HEK293 (cell line): ENCODE results near the gene GRIK4.

Experiments used
- SETDB1 ChIP-seq: IDR thresholded peaks from one replicate; pipeline ENCODE4 v1.6.1; 2017; ENCODE audit warnings: mild to moderate bottlenecking, low read length, moderate library complexity, mixed read lengths; ENCODE audit not compliant: insufficient read length
- ZNF266 ChIP-seq: fragments of 450-650 bp; formaldehyde crosslinking; IDR thresholded peaks from 2 replicates; pipeline ENCODE4 v1.5.1; 2016; ENCODE audit warnings: missing biosample characterization, missing genetic modification characterization, low read depth
- ZNF626 ChIP-seq: fragments of 450-650 bp; sonication (Bioruptor Pico); formaldehyde crosslinking; IDR thresholded peaks from 2 replicates; pipeline ENCODE4 v1.5.1; 2018; ENCODE audit warnings: missing biosample characterization, missing genetic modification characterization, inconsistent platforms
- TF ChIP-seq, protein P1 (sequence below): fragments of 450-650 bp; formaldehyde crosslinking; IDR thresholded peaks from 2 replicates; pipeline ENCODE4 v1.5.1; 2016; ENCODE audit warnings: missing biosample characterization, missing genetic modification characterization

DNA sequence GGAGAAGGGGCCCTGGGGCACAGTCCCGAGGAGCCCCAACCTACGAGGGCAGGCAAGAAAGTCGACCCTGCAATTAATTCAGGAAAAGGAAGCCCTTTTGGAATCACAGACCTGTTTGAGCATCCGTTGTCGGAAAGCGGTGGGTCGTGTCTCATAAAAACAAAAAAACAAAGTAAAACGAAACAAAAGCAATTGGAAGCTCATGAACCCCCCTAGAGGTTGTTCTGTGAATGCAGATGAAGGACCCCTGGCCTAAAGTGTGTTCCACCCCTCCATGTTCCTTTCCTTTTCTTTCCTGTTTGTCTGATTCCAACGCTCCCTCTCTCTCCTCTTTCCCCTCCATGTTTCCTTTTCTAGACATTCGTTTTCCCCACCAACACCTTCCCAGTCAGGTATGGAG, 203.7 kb downstream of the GRIK4 start:
- TF ChIP-seq, protein P1, sequence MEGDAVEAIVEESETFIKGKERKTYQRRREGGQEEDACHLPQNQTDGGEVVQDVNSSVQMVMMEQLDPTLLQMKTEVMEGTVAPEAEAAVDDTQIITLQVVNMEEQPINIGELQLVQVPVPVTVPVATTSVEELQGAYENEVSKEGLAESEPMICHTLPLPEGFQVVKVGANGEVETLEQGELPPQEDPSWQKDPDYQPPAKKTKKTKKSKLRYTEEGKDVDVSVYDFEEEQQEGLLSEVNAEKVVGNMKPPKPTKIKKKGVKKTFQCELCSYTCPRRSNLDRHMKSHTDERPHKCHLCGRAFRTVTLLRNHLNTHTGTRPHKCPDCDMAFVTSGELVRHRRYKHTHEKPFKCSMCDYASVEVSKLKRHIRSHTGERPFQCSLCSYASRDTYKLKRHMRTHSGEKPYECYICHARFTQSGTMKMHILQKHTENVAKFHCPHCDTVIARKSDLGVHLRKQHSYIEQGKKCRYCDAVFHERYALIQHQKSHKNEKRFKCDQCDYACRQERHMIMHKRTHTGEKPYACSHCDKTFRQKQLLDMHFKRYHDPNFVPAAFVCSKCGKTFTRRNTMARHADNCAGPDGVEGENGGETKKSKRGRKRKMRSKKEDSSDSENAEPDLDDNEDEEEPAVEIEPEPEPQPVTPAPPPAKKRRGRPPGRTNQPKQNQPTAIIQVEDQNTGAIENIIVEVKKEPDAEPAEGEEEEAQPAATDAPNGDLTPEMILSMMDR, result no peak
- TF ChIP-seq ZNF266 (tag by site-specific recombination), result no peak
- no peak for TF ChIP-seq ZNF626 (tag by site-specific recombination)
- no peak for TF ChIP-seq SETDB1
